Mesenchymal stem cell (in vitro differentiated cells and primary cell): ENCODE results near the gene MUC2.
A peak's percentile ranks its signal among the peaks of the same experiment; 100 is the strongest.

Experiments
- DNase-seq: peaks from one replicate; pipeline ENCODE4 v3.0.0-alpha.2; 2013
- H2AFZ ChIP-seq: one replicate; pipeline ENCODE4 v1.6.1; 2013; ENCODE audit warnings: low read depth, mild to moderate bottlenecking, control low read depth, inconsistent platforms, low read length, moderate library complexity
- H2AK5ac ChIP-seq: 2 replicates; pipeline ENCODE4 v1.6.1; 2013; ENCODE audit warnings: low read length, moderate library complexity, mild to moderate bottlenecking, inconsistent platforms; ENCODE audit not compliant: severe bottlenecking
- H2BK120ac ChIP-seq: one replicate; pipeline ENCODE4 v1.6.1; 2013; ENCODE audit warnings: low read depth, mild to moderate bottlenecking, inconsistent platforms, low read length, moderate library complexity
- H2BK12ac ChIP-seq, 2 experiments: one replicate each; pipeline ENCODE4 v1.6.1; 2013; ENCODE audit warnings: inconsistent platforms in 2 of 2, low read length in 2 of 2, mild to moderate bottlenecking in 2 of 2, moderate library complexity in 2 of 2, control low read depth in 1 of 2
- H2BK15ac ChIP-seq: one replicate; pipeline ENCODE4 v1.6.1; 2013; ENCODE audit warnings: mild to moderate bottlenecking, low read depth, inconsistent platforms; ENCODE audit not compliant: poor library complexity, severe bottlenecking
- H2BK5ac ChIP-seq: 2 replicates; pipeline ENCODE4 v1.6.1; 2013; ENCODE audit warnings: low read depth, mild to moderate bottlenecking, low read length, control low read depth, inconsistent platforms; ENCODE audit not compliant: poor library complexity, severe bottlenecking
- H3K14ac ChIP-seq, 2 experiments: one replicate each; pipeline ENCODE4 v1.6.1; 2013; ENCODE audit warnings: inconsistent platforms in 2 of 2, low read length in 2 of 2, control low read depth in 1 of 2, mild to moderate bottlenecking in 1 of 2, moderate library complexity in 1 of 2
- H3K18ac ChIP-seq, 2 experiments: one replicate each; pipeline ENCODE4 v1.6.1; 2013; ENCODE audit warnings: inconsistent platforms in 2 of 2, low read length in 2 of 2, control low read depth in 1 of 2, low read depth in 1 of 2, mild to moderate bottlenecking in 1 of 2
- H3K23ac ChIP-seq, 2 experiments: one replicate each; pipeline ENCODE4 v1.6.1; 2013; ENCODE audit warnings: inconsistent platforms in 2 of 2, low read length in 2 of 2, mild to moderate bottlenecking in 2 of 2, moderate library complexity in 2 of 2, control low read depth in 1 of 2
- H3K27ac ChIP-seq: 2 replicates; pipeline ENCODE4 v1.5.1; 2013; ENCODE audit warnings: mild to moderate bottlenecking, moderate library complexity, low read length, control low read depth, inconsistent platforms; ENCODE audit not compliant: poor library complexity, severe bottlenecking
- H3K27me3 ChIP-seq, 2 experiments: 2 replicates each; pipeline versions ENCODE4 v1.6.1 to v1.7.0; 2013; ENCODE audit warnings: low read length in 2 of 2, mild to moderate bottlenecking in 2 of 2, moderate library complexity in 2 of 2, control low read depth in 1 of 2, inconsistent platforms in 1 of 2; ENCODE audit not compliant: control insufficient read depth in 1 of 2, insufficient read depth in 1 of 2
- H3K36me3 ChIP-seq, 2 experiments: 2 replicates each; pipeline versions ENCODE4 v1.6.1 to v1.7.0; 2013; ENCODE audit warnings: low read length in 2 of 2, control low read depth in 1 of 2, inconsistent platforms in 1 of 2, low read depth in 1 of 2, mild to moderate bottlenecking in 1 of 2; ENCODE audit not compliant: insufficient read depth in 2 of 2, control insufficient read depth in 1 of 2
- H3K4ac ChIP-seq, 2 experiments: one replicate each; pipeline ENCODE4 v1.6.1; 2013; ENCODE audit warnings: inconsistent platforms in 2 of 2, low read length in 2 of 2, mild to moderate bottlenecking in 2 of 2, moderate library complexity in 2 of 2, control low read depth in 1 of 2, low read depth in 1 of 2
- H3K4me1 ChIP-seq: 2 replicates; pipeline ENCODE4 v1.6.1; 2013; ENCODE audit warnings: low read depth, low read length, control low read depth; ENCODE audit not compliant: control insufficient read depth, insufficient read depth
- H3K4me2 ChIP-seq: 2 replicates; pipeline ENCODE4 v1.6.1; 2013; ENCODE audit warnings: low read length, mild to moderate bottlenecking, inconsistent platforms; ENCODE audit not compliant: poor library complexity, severe bottlenecking
- H3K4me3 ChIP-seq, 2 experiments: 2 replicates each; pipeline versions ENCODE4 v1.5.1 to v1.7.0; 2013; ENCODE audit warnings: low read length in 2 of 2, mild to moderate bottlenecking in 2 of 2, control low read depth in 1 of 2, low read depth in 1 of 2; ENCODE audit not compliant: insufficient read depth in 1 of 2
- H3K79me1 ChIP-seq: replicated peaks from 2 replicates; pipeline ENCODE4 v1.6.1; 2013; ENCODE audit warnings: mild to moderate bottlenecking, control low read depth, low read length, inconsistent platforms; ENCODE audit not compliant: poor library complexity, severe bottlenecking
- H3K9ac ChIP-seq: 2 replicates; pipeline ENCODE4 v1.7.0; 2013; ENCODE audit warnings: mild to moderate bottlenecking, low read length, moderate library complexity
- H3K9me3 ChIP-seq: 2 replicates; pipeline ENCODE4 v1.7.0; 2013; ENCODE audit warnings: mild to moderate bottlenecking, low read length; ENCODE audit not compliant: control insufficient read depth
- H4K8ac ChIP-seq: one replicate; pipeline ENCODE4 v1.6.1; 2013; ENCODE audit warnings: inconsistent platforms, mild to moderate bottlenecking, low read length, moderate library complexity
- H4K91ac ChIP-seq: one replicate; pipeline ENCODE4 v1.6.1; 2013; ENCODE audit warnings: mild to moderate bottlenecking, low read length, inconsistent platforms
- WGBS: methylation state at CpG from one replicate; pipeline ENCODE4 v1.1.7; 2013; ENCODE audit warnings: mixed read lengths; 5-methylcytosine and 5-hydroxymethylcytosine counted together

MUC2 gene

GRCh38 chr11:1055990-1056771 is 18.5 kb upstream of the MUC2 start:
- no peaks in the 10 kb centered on the region for H3K79me1 ChIP-seq
- no peak for DNase-seq
- H3K23ac ChIP-seq, result no peak overlapping the region
- no peak overlapping the region for H2BK120ac ChIP-seq
- WGBS, result 92% methylated on average over 44 of the region's 46 CpGs
- H3K14ac ChIP-seq, result no peak overlapping the region
- H2BK12ac ChIP-seq, result no peak overlapping the region
- peaks cover 16 to 63% of the 10 kb centered on the region in 2 experiments for H3K27me3 ChIP-seq
- no peak overlapping the region for H2BK15ac ChIP-seq
- H3K9me3 ChIP-seq, result no peaks in the 10 kb centered on the region
- no peak overlapping the region for H2BK5ac ChIP-seq
- H2AK5ac ChIP-seq, result no peak overlapping the region
- H3K36me3 ChIP-seq, result peaks cover 0 to 2% of the 10 kb centered on the region in 2 experiments
- H3K4me2 ChIP-seq, result no peak overlapping the region
- H3K9ac ChIP-seq, result no peak overlapping the region
- peaks cover 23% of the 10 kb centered on the region for H3K4me1 ChIP-seq
- no peak overlapping the region for H4K91ac ChIP-seq
- no peak overlapping the region for H3K18ac ChIP-seq
- H3K27ac ChIP-seq, result no peak overlapping the region
- no peak overlapping the region for H3K4ac ChIP-seq
- H2AFZ ChIP-seq, result no peak overlapping the region
- no peak overlapping the region for H3K4me3 ChIP-seq
- no peak overlapping the region for H4K8ac ChIP-seq

GRCh38 chr11:1057806-1058205 is 16.9 kb upstream of the MUC2 start:
- H2BK12ac ChIP-seq, result no peak overlapping the region

GRCh38 chr11:1059759-1060158 is 14.9 kb upstream of the MUC2 start:
- Histone ChIP-seq H3K27ac (no peak overlapping the region), H3K4me1 (peaks cover 10% of the 10 kb centered on the region), H2AK5ac (no peak overlapping the region), H2BK5ac (no peak overlapping the region), H3K9me3 (peaks cover 12% of the 10 kb centered on the region), H4K8ac (no peak overlapping the region), H2BK15ac (no peak overlapping the region), H3K79me1 (no peaks in the 10 kb centered on the region), H3K9ac (no peak overlapping the region), H3K36me3 (peaks cover 0 to 2% of the 10 kb centered on the region in 2 experiments), H2AFZ (no peak overlapping the region), H3K27me3 (peaks cover 28 to 34% of the 10 kb centered on the region in 2 experiments), H3K18ac (no peak overlapping the region), H3K4me3 (no peak overlapping the region), H3K4me2 (no peak overlapping the region), H4K91ac (no peak overlapping the region), H2BK120ac (no peak overlapping the region), H3K14ac (no peak overlapping the region), H3K23ac (no peak overlapping the region), H3K4ac (no peak overlapping the region), H2BK12ac (no peak overlapping the region)
- WGBS, result 81% methylated on average over 15 of the region's 15 CpGs
- no peak for DNase-seq

More at GRCh38 chr11:1057806-1058205, 16.9 kb upstream of the MUC2 start:
- Histone ChIP-seq H3K9me3 (peaks cover 10% of the 10 kb centered on the region), H3K36me3 (peaks cover 0 to 2% of the 10 kb centered on the region in 2 experiments), H3K4me2 (no peak overlapping the region), H3K23ac (no peak overlapping the region), H3K4ac (no peak overlapping the region), H4K8ac (no peak overlapping the region), H3K4me1 (peaks cover 20% of the 10 kb centered on the region), H3K79me1 (no peaks in the 10 kb centered on the region), H3K9ac (no peak overlapping the region), H3K18ac (no peak overlapping the region), H2BK5ac (no peak overlapping the region), H3K4me3 (no peak overlapping the region), H2BK15ac (no peak overlapping the region), H3K27ac (no peak overlapping the region), H4K91ac (no peak overlapping the region), H3K27me3 (peaks cover 26 to 47% of the 10 kb centered on the region in 2 experiments), H2AK5ac (no peak overlapping the region), H2AFZ (no peak overlapping the region), H3K14ac (no peak overlapping the region), H2BK120ac (no peak overlapping the region)
- 92% methylated on average over 13 of the region's 16 CpGs for WGBS
- no peak for DNase-seq

GRCh38 chr11:1060410-1060809 is 14.3 kb upstream of the MUC2 start:
- no peak overlapping the region for H2AFZ ChIP-seq
- H4K8ac ChIP-seq, result no peak overlapping the region

More at GRCh38 chr11:1060410-1060809, 14.3 kb upstream of the MUC2 start:
- WGBS, result 89% methylated on average over 16 of the region's 16 CpGs
- H3K9me3 ChIP-seq, result peaks cover 12% of the 10 kb centered on the region
- no peak overlapping the region for H3K4ac ChIP-seq
- H4K91ac ChIP-seq, result no peak overlapping the region
- H2BK12ac ChIP-seq, result no peak overlapping the region
- peak overlapping the region in 1 of 2 experiments; percentile 29 for H3K4me3 ChIP-seq
- H2BK5ac ChIP-seq, result no peak overlapping the region
- no peaks in the 10 kb centered on the region for H3K79me1 ChIP-seq
- H3K27ac ChIP-seq, result no peak overlapping the region
- peaks cover 0 to 2% of the 10 kb centered on the region in 2 experiments for H3K36me3 ChIP-seq
- H3K4me1 ChIP-seq, result peaks cover 10% of the 10 kb centered on the region
- no peak overlapping the region for H3K4me2 ChIP-seq
- H3K14ac ChIP-seq, result no peak overlapping the region
- no peak for DNase-seq
- no peak overlapping the region for H2AK5ac ChIP-seq
- H2BK120ac ChIP-seq, result no peak overlapping the region
- no peak overlapping the region for H2BK15ac ChIP-seq
- H3K27me3 ChIP-seq, result peaks cover 27 to 28% of the 10 kb centered on the region in 2 experiments
- H3K23ac ChIP-seq, result no peak overlapping the region
- peak overlapping the region; percentile 32 for H3K9ac ChIP-seq
- no peak overlapping the region for H3K18ac ChIP-seq
